Activated CD8-positive, alpha-beta memory T cell treated with anti-CD3 and anti-CD28 coated beads for 1 hour (primary cell): Measurements from ENCODE around the gene SDC1.

Source experiments
- DNase-seq, 2 donors: peaks; one replicate each; pipeline ENCODE4 v3.0.0-alpha.2; 2020; ENCODE audit warnings: low read depth in 1 of 2; ENCODE audit errors: extremely low read depth in 1 of 2

The SDC1 gene

DNA sequence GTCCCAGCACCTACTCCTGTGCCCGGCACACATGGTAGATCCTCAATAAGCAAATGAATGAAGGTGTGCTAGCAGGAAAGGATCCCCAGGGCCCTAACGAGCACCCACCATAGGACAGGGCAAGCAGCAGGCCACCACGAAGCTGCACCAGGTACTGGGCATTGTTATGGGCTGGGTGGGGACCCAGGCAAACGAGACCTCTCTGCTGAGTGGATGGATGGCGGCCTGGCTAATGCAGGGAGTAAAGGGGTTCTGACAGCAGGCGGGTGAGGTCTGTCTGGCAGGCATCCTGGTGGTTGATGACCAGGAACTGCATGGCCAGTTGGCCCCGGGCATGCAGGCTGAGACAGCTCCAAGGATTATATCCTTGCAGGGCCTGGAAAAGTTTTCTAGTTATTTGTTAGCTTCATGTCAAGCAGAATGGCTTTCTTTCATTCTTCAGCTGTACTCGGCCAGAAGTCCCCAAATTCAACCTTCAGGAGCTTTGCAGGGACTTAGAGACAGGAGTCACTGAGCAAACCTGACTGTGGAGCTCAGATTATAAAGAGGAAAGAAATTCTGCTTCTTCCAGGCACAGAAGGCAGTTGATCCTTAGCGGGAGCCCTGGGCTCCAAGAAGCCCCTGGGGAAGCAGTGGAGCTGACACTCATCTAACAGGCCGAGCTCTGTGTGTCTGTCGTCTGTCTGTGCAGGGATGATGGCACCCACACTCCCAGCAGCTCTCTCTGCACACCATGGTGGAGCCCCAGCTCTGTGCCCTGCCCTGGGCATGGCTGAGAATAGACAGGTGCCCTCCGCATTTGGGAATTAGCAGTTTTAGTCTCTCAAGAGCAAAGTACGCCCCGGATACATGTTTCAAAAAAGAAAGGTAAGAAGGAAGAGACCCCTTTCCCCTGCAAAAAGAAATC lies 51.2 kb downstream of the SDC1 start:
- DNase-seq, result no peak

- DNase-seq, result no peak
Observed at GRCh38 chr2:20173064-20173463, 51.9 kb downstream of the SDC1 start.

- DNase-seq, result no peak
Observed at GRCh38 chr2:20172273-20173055, 52.5 kb downstream of the SDC1 start.

DNA sequence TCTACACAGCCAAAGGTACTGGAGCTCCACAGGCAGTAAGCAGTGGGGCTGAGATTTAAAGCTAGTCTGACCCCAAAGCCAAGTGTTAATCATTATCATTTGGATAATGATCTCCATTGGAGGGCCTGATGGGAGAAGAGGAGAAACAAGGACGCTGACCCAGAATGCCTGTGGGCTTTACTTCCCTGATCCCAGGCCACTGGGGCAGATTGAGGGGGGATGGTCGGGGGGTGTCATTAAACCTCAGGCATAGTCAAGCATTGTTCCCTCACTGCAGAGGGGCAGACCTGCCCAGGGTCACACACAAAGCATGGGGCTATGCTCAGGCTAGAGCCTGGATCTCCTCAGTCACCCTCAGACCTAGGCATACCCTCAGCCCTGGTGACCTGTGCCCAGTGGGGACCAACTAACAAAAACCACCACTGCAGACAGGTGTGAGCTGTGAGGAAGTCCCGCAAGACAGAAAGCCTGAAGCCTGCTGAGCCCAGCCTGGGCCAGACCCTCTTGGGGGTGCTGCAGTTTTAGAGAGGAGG lies 53.4 kb downstream of the SDC1 start:
- no peak for DNase-seq

GRCh38 chr2:20170704-20171250 lies 54.2 kb downstream of the SDC1 start:
- DNase-seq, result no peak

GRCh38 chr2:20169796-20170703 lies 54.9 kb downstream of the SDC1 start:
- DNase-seq, result no peak

DNA sequence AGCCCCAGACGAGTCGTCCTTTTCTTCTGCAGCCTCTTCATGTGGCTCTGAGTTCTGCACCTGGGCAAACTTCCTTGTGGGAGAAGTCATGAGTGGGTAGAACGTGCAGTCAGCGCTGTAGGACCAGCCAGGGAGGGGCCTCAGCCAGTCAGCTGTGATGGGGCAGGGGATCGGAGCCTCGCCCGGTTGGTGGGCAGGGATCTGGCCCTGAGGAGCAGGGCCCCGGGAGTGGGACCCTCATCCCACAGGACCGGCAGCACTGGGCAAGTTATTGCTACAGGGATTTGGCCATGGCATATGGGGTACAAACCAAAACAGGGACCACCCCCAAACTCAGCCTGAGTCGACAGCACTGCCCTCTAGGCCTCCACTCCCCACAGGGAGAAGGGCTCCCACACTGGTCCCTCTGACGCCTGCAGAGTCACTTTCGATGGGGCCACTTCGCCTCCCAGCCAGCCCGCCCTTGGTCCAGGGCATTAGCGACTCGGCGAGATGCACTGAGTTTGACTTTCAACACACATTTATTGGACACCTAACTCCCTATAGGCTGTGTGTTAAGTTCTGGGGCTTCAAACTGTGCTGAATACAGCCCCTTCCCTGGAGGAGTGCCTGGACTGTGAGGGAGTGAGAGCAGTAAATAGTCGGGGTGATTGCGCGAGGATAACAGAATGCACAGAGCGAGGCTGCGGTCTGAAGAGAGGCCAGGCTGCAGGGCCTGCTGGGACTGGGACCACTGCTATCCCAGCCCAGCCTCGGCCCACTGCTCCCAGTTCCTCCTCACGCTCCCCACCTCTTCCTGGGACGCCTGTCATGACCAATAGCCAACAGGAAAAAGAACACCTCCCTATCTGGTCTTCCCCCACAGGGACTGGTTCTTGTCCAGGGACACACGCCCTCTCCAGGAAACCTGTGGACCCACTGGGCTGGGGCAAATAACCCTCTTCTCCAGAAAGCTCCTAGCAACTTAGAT lies 55.9 kb downstream of the SDC1 start:
- DNase-seq, result no peak

GRCh38 chr2:20168048-20168726 lies 56.7 kb downstream of the SDC1 start:
- no peak for DNase-seq

DNA sequence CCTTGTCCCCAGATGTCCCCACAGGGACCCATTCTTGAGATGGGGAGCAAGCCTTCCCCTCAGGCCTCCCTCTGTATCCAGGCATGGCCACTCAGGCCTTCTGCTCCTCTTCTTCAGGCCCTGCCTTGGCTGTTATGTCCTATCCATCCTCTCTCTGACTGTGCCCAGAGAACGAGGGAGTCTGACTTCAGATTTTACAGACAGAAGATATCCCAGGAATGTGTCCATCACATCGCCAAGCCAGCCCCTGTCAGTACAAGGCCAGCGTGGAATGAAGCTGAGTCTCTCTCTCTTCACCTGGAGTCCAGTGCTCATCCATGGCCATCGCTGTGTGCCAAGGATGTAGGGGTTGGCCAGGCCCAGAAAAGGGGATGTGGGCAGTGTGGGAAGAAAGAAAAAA lies 57.6 kb downstream of the SDC1 start:
- no peak for DNase-seq

DNA sequence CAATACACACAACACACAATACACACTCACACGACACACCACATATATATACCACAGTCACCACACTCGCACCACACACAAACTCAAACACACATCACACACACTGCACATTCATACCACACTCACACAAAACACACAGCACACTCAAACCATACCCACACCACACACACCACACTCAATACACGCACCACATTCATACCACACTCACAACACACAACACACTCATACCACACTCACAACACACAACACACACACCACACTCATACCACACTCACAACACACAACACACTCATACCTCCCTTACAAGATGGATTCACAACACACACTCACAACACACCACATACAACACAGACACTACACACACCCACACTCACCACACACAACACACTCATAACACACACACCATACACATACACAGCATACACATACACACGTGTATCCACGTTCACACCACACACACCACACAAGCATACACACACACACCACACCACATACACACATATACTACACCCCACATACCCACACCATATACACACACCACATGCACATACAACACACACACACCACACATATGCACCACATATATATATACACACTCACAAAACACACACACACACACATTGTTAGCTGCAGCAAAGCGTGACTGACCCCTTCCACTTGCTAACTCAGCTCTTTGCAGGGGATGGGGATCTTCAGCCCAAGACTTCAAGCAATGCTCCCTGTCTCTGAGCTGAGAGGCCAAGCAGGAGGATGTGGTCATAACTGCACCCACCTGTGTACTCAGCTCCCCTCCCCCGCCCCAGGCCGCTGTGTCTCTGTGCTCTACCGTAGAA lies 59.0 kb downstream of the SDC1 start:
- DNase-seq, result no peak

GRCh38 chr2:20164734-20165478 lies 60.0 kb downstream of the SDC1 start:
- no peak for DNase-seq

GRCh38 chr2:20164061-20164733 lies 60.7 kb downstream of the SDC1 start:
- no peak for DNase-seq

GRCh38 chr2:20159411-20160070 lies 65.4 kb downstream of the SDC1 start:
- DNase-seq, result no peak

DNA sequence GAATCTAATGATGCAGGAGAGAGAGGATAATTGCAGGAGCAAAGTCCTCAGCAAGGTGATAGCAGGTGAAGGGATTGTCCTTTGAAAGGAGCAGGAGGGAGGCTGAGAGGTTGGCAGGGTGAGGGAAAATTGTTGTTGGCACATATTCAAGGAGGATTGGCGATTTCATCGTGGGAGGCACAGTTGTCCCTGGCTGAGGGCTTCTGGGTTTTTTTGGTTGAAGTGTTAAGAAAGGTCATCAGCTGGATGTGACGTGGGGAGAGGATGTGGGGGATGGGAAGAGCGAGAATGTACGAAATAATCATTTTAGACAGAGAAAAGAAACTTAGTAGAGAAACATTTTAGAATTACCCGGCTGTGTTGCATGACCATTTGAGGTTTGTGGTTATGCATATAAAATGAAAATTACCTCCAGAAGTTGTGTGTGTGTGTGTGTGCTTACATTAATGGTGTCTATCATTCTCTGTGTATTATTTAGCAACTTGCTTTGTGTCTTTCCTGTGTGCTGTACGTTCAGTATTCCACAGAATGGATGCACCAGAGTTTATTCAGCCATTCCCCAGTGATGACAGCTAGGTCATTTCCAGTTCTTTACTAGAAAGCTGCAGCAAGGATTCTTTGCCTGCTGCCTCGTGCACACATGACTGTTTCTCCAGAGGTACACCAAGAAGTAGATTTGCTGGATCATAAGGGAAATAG lies 67.6 kb downstream of the SDC1 start:
- no peak for DNase-seq

DNA sequence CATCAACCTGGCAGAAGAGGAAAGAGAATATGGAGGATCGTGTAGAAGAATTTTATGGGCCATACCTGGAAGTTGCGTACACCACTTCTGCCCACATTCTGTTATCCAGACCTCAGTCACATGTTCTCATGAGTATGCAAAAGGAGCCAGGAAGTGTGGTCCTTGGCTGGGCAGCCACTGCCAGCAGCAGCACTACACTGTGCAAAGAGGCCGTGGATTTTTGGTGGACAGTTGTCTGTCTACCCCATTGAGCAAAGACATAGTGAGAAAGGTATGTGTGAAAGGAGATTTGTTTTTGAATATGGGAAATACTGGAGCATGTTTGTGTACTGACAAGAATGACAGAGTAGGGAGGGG lies 68.1 kb downstream of the SDC1 start:
- DNase-seq, result no peak
